ENCODE data around the gene CYP1B1. TPM values are rescaled to one million over a fixed set of nuclear protein-coding genes. Genes with fewer than 3 reads are reported as not detected.

The CYP1B1 gene
- total and polyA plus RNA-seq, 2 of the 13 experiments (the other 11 are each of a cell fraction or from before 2014, with no cell fraction given), result not detected

DNA sequence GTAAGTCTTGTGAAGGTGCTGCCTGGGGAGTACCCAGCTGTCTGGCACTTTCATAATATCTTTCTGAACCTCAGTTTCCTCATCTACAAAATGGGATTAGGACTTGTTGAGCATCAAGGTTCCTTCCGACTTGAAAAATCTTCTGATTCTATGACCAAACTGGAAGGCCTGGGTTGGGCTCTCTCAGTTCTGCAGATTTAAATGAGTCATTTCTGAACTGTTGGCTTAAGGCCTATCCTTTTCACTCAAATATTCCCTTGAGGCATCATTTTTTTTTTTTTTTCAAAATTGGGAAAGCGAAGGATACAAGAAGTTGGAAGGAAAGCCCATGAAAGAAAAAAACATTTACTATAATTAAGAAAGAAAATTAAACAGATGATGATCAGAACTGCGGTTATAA is 40.8 kb upstream of the CYP1B1 start:
- no TSS peak for BruUV-seq (replicated peaks)
- no peak overlapping the region for H2AFZ ChIP-seq (ENCODE audit: low read length)
- H3K4me2 ChIP-seq (ENCODE audit: low read depth, low read length), result no peak overlapping the region
- H3K4me3 ChIP-seq (replicated peaks in 1 of 3; ENCODE audit: insufficient read depth in 1 of 3, low read depth in 2 of 3, low read length in 3 of 3), result no peak overlapping the region
- peaks cover 0 to 12% of the 10 kb centered on the region in 2 experiments; a peak in 2 of 5 replicates for H3K27me3 ChIP-seq (ENCODE audit: control insufficient read depth in 1 of 2, insufficient read depth in 2 of 2, low read length in 2 of 2)
- no peaks in the 10 kb centered on the region for H3K36me3 ChIP-seq (replicated peaks in 1 of 2; ENCODE audit: control insufficient read depth in 1 of 2, insufficient read depth in 2 of 2, low read length in 2 of 2)
- FAIRE-seq, result no peak
- H4K20me1 ChIP-seq (ENCODE audit: insufficient read depth, low read length), result no peaks in the 10 kb centered on the region
- CTCF ChIA-PET (ENCODE audit: low intra/inter-chr PET ratio, low total read pairs), result no interaction called here
- no peaks in the 10 kb centered on the region for H3K9me3 ChIP-seq (ENCODE audit: low read length)
- H3K27ac ChIP-seq (ENCODE audit: extremely low read length, insufficient read depth, low read length), result no peak overlapping the region
- H3K4me1 ChIP-seq (ENCODE audit: insufficient read depth, low read length), result no peaks in the 10 kb centered on the region
- in situ Hi-C loops (cut with HindIII; ENCODE audit: extremely low pct_ligation_motif_present, low pct_unique_long_range_greater_than_20kb), result loop anchor here (5.0 kb wide), 1 partner anchor 219 kb away; no protein-coding TSS in a partner anchor
- POLR2A ChIA-PET, result no interaction called here
- no peak for DNase-seq (ENCODE audit: low spot score)
- H3K9ac ChIP-seq (ENCODE audit: insufficient read depth, low read depth, low read length), result no peak overlapping the region
- 7% methylated on average over 3 of the region's 3 CpGs for WGBS (ENCODE audit: low lambda C conversion rate)
- intact Hi-C loops (cut with micrococcal nuclease; ENCODE audit: unreplicated experiment), result no loop called here
- no peaks in the 10 kb centered on the region for H3K79me2 ChIP-seq (ENCODE audit: insufficient read depth, low read length)
- TF ChIP-seq, protein P1, sequence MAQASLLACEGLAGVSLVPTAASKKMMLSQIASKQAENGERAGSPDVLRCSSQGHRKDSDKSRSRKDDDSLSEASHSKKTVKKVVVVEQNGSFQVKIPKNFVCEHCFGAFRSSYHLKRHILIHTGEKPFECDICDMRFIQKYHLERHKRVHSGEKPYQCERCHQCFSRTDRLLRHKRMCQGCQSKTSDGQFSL (CRISPR knock-in tag; IDR thresholded peaks at IDR 0.05), result no peak
- TF ChIP-seq CBFB (CRISPR knock-in tag; IDR thresholded peaks at IDR 0.05) (no peak), TARDBP (CRISPR knock-in tag; IDR thresholded peaks at IDR 0.05) (no peak), CBX5 (CRISPR knock-in tag; IDR thresholded peaks at IDR 0.05; ENCODE audit: borderline replicate concordance) (no peak), ZNF260 (CRISPR knock-in tag; IDR thresholded peaks at IDR 0.05; ENCODE audit: borderline replicate concordance, low read depth) (no peak), THAP11 (CRISPR knock-in tag; IDR thresholded peaks at IDR 0.05) (no peak), ZNF235 (CRISPR knock-in tag; IDR thresholded peaks at IDR 0.05; ENCODE audit: borderline replicate concordance) (no peak), SOX13 (IDR thresholded peaks at IDR 0.05) (no peak), SOX13 (CRISPR knock-in tag; conservative IDR thresholded peaks at IDR 0.05 in 1 of 2, IDR thresholded peaks at IDR 0.05 in 1 of 2) (no peak)
- TF ChIP-seq, protein P2, sequence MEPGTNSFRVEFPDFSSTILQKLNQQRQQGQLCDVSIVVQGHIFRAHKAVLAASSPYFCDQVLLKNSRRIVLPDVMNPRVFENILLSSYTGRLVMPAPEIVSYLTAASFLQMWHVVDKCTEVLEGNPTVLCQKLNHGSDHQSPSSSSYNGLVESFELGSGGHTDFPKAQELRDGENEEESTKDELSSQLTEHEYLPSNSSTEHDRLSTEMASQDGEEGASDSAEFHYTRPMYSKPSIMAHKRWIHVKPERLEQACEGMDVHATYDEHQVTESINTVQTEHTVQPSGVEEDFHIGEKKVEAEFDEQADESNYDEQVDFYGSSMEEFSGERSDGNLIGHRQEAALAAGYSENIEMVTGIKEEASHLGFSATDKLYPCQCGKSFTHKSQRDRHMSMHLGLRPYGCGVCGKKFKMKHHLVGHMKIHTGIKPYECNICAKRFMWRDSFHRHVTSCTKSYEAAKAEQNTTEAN (CRISPR knock-in tag; conservative IDR thresholded peaks at IDR 0.05), result no peak
- ATAC-seq, result no peak
